Liver (tissue), 9 donors: ENCODE data around the gene MAPRE2. TPM values are rescaled to one million over a fixed set of nuclear protein-coding genes. Genes with fewer than 3 reads are reported as not detected.

Experiments used
- DNase-seq: peaks from one replicate; pipeline ENCODE4 v3.0.0-alpha.2; 2017; ENCODE audit warnings: low spot score
- H3K27ac ChIP-seq, 2 donors: one replicate each; pipeline ENCODE4 v1.7.0; 2013; ENCODE audit warnings: inconsistent platforms in 2 of 2, low read length in 2 of 2, control low read depth in 1 of 2, low read depth in 1 of 2, mild to moderate bottlenecking in 1 of 2
- H3K27me3 ChIP-seq, 4 donors: one replicate each; pipeline versions ENCODE4 v1.6.1 to v1.7.0; 2013; ENCODE audit warnings: low read length in 3 of 4, inconsistent platforms in 1 of 4, mild to moderate bottlenecking in 1 of 4, moderate library complexity in 1 of 4; ENCODE audit not compliant: control insufficient read depth in 4 of 4, insufficient read depth in 4 of 4
- H3K36me3 ChIP-seq, 4 donors: one replicate each; pipeline versions ENCODE4 v1.6.1 to v1.7.0; 2013; ENCODE audit warnings: low read length in 3 of 4, mild to moderate bottlenecking in 3 of 4, low read depth in 1 of 4, moderate library complexity in 1 of 4; ENCODE audit not compliant: control insufficient read depth in 4 of 4, insufficient read depth in 3 of 4
- H3K4me1 ChIP-seq, 4 donors: one replicate each; pipeline versions ENCODE4 v1.6.1 to v1.7.0; 2013; ENCODE audit warnings: low read length in 3 of 4, mild to moderate bottlenecking in 3 of 4, moderate library complexity in 1 of 4; ENCODE audit not compliant: control insufficient read depth in 4 of 4, insufficient read depth in 4 of 4
- H3K4me3 ChIP-seq, 3 donors: one replicate each; pipeline versions ENCODE4 v1.6.1 to v1.7.0; 2013; ENCODE audit warnings: low read length in 3 of 3, control low read depth in 1 of 3, low read depth in 1 of 3, mild to moderate bottlenecking in 1 of 3
- H3K9ac ChIP-seq, 2 donors: one replicate each; pipeline ENCODE4 v1.7.0; 2013; ENCODE audit warnings: low read length in 2 of 2, mild to moderate bottlenecking in 2 of 2, moderate library complexity in 2 of 2, control low read depth in 1 of 2, low read depth in 1 of 2
- H3K9me3 ChIP-seq, 4 donors: one replicate each; pipeline versions ENCODE4 v1.6.1 to v1.7.0; 2013; ENCODE audit warnings: low read length in 3 of 4; ENCODE audit not compliant: control insufficient read depth in 4 of 4
- ATF3 ChIP-seq: IDR thresholded peaks from 2 replicates; pipeline ENCODE4 v1.6.1; 2016; ENCODE audit warnings: antibody characterized with exemption
- CTCF ChIP-seq: fragments of 150-350 bp; IDR thresholded peaks from 2 replicates; pipeline ENCODE4 v1.5.1; 2017; ENCODE audit warnings: improper control_type of control experiment, low read depth, low read length; ENCODE audit not compliant: missing input control
- EGR1 ChIP-seq, 2 donors: IDR thresholded peaks; 2 replicates each; pipeline ENCODE4 v1.6.1; 2016 to 2018; ENCODE audit warnings: antibody characterized with exemption in 2 of 2, low read depth in 2 of 2
- FOXA1 ChIP-seq: IDR thresholded peaks from 2 replicates; pipeline ENCODE4 v1.6.1; 2016; ENCODE audit warnings: antibody characterized with exemption
- FOXA2 ChIP-seq: IDR thresholded peaks from 2 replicates; pipeline ENCODE4 v1.6.1; 2016; ENCODE audit warnings: antibody characterized with exemption
- GABPA ChIP-seq, 2 donors: IDR thresholded peaks in 1 of 2; conservative IDR thresholded peaks in 1 of 2; 2 replicates each; pipeline ENCODE4 v1.6.1; 2016; ENCODE audit warnings: antibody characterized with exemption in 2 of 2, mild to moderate bottlenecking in 1 of 2, moderate library complexity in 1 of 2
- HNF4A ChIP-seq, 2 donors: conservative IDR thresholded peaks; 2 replicates each; pipeline ENCODE4 v1.6.1; 2016; ENCODE audit warnings: antibody characterized with exemption in 2 of 2, mild to moderate bottlenecking in 2 of 2
- HNF4G ChIP-seq: IDR thresholded peaks from 2 replicates; pipeline ENCODE4 v1.6.1; 2016; ENCODE audit warnings: antibody characterized with exemption
- JUND ChIP-seq, 2 donors: IDR thresholded peaks; 2 replicates each; pipeline ENCODE4 v1.6.1; 2016; ENCODE audit warnings: antibody characterized with exemption in 2 of 2
- MAX ChIP-seq: IDR thresholded peaks from 2 replicates; pipeline ENCODE4 v1.6.1; 2016; ENCODE audit warnings: antibody characterized with exemption
- NR2F2 ChIP-seq: IDR thresholded peaks from 2 replicates; pipeline ENCODE4 v1.6.1; 2016; ENCODE audit warnings: antibody characterized with exemption
- RAD21 ChIP-seq, 2 donors: IDR thresholded peaks; 2 replicates each; pipeline ENCODE4 v1.6.1; 2016; ENCODE audit warnings: antibody characterized with exemption in 2 of 2, mild to moderate bottlenecking in 2 of 2
- REST ChIP-seq: IDR thresholded peaks from 2 replicates; pipeline ENCODE4 v1.6.1; 2016; ENCODE audit warnings: antibody characterized with exemption, mild to moderate bottlenecking
- RXRA ChIP-seq, 2 donors: IDR thresholded peaks; 2 replicates each; pipeline ENCODE4 v1.6.1; 2017 to 2018; ENCODE audit warnings: antibody characterized with exemption in 2 of 2, mild to moderate bottlenecking in 1 of 2
- SP1 ChIP-seq: IDR thresholded peaks from 2 replicates; pipeline ENCODE4 v1.6.1; 2018; ENCODE audit warnings: antibody characterized with exemption, mild to moderate bottlenecking
- TAF1 ChIP-seq: conservative IDR thresholded peaks from 2 replicates; pipeline ENCODE4 v1.6.1; 2016; ENCODE audit warnings: antibody characterized with exemption, mild to moderate bottlenecking
- YY1 ChIP-seq: IDR thresholded peaks from 2 replicates; pipeline ENCODE4 v1.6.1; 2016; ENCODE audit warnings: antibody characterized with exemption, mild to moderate bottlenecking
- ZBTB33 ChIP-seq: IDR thresholded peaks from 2 replicates; pipeline ENCODE4 v1.6.1; 2016; ENCODE audit warnings: antibody characterized with exemption
- WGBS: extraction: QIAGEN DNeasy Blood & Tissue Kit; methylation state at CpG from one replicate; pipeline ENCODE4 v1.1.7; 2013; 5-methylcytosine and 5-hydroxymethylcytosine counted together
- polyA plus RNA-seq, 2 donors: library from polyadenylated mRNA; stranded (reverse) in 1 of 2; unstranded in 1 of 2; fragments of 200-250 nt in 1 of 2; fragments of >200 nt in 1 of 2; fragmentation: Nextera tagmentation in 1 of 2; extraction: Ambion mirVana in 1 of 2; gene quantifications; one replicate each; pipeline versions ENCODE4 v1.2.1 to v1.2.3, GENCODE V29; 2013 to 2015
- total RNA-seq, 2 donors: library from RNA; depleted of rRNA; stranded (reverse); fragments of >200 nt; gene quantifications; one replicate each; pipeline ENCODE4 v1.2.3, GENCODE V29; 2014
- donor health status: healthy.
- donor health status: healthy.
- donor health status: healthy.
- donor health status: healthy.
- donor health status: healthy.

The MAPRE2 gene
- total and polyA plus RNA-seq, 4 donors: 7.9 to 12.8 (median 11.0) TPM

- Histone ChIP-seq H3K36me3 (no peaks in the 10 kb centered on the region), H3K27ac (no peak overlapping the region)
- TF ChIP-seq REST (no peak), SP1 (no peak), JUND (IDR thresholded peaks at IDR 0.05) (no peak), TAF1 (no peak), RXRA (IDR thresholded peaks at IDR 0.05) (no peak), FOXA2 (no peak), MAX (no peak), ZBTB33 (no peak), ATF3 (no peak), HNF4A (conservative IDR thresholded peaks at IDR 0.05) (no peak), HNF4G (no peak), YY1 (no peak), FOXA1 (no peak), GABPA (IDR thresholded peaks at IDR 0.05 in 1 of 2, conservative IDR thresholded peaks at IDR 0.05 in 1 of 2) (no peak), EGR1 (IDR thresholded peaks at IDR 0.05; ENCODE audit: low read depth in 2 of 2) (no peak), CTCF (no peak), RAD21 (IDR thresholded peaks at IDR 0.05) (no peak), NR2F2 (no peak)
Observed at GRCh38 chr18:35038029-35038428, 3.2 kb upstream of the MAPRE2 start.

More at GRCh38 chr18:35038029-35038428, 3.2 kb upstream of the MAPRE2 start:
- H3K4me3 ChIP-seq: no peak overlapping the region
- no peaks in the 10 kb centered on the region for H3K27me3 ChIP-seq
- no peak for DNase-seq
- no peak overlapping the region for H3K9ac ChIP-seq
- peaks cover 3 to 18% (median 14%) of the 10 kb centered on the region in 4 donors for H3K4me1 ChIP-seq
- 80% methylated on average over 1 of the region's 1 CpG for WGBS
- H3K9me3 ChIP-seq: no peaks in the 10 kb centered on the region
